GM18502 (cell line): ENCODE results near the gene RNF34.
"Not testable (repeated sequence)": the region's sequence is repeated elsewhere in the genome, so short reads cannot be mapped to it uniquely, and the experiment has no call there.

ENCODE experiments used
- ATAC-seq: cut with Tn5 transposase; IDR thresholded peaks from one replicate; pipeline ENCODE4 v1.9.1; 2021; ENCODE audit warnings: mild to moderate bottlenecking; ENCODE audit not compliant: unreplicated experiment, poor library complexity

Gene RNF34, protein sequence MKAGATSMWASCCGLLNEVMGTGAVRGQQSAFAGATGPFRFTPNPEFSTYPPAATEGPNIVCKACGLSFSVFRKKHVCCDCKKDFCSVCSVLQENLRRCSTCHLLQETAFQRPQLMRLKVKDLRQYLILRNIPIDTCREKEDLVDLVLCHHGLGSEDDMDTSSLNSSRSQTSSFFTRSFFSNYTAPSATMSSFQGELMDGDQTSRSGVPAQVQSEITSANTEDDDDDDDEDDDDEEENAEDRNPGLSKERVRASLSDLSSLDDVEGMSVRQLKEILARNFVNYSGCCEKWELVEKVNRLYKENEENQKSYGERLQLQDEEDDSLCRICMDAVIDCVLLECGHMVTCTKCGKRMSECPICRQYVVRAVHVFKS

DNA sequence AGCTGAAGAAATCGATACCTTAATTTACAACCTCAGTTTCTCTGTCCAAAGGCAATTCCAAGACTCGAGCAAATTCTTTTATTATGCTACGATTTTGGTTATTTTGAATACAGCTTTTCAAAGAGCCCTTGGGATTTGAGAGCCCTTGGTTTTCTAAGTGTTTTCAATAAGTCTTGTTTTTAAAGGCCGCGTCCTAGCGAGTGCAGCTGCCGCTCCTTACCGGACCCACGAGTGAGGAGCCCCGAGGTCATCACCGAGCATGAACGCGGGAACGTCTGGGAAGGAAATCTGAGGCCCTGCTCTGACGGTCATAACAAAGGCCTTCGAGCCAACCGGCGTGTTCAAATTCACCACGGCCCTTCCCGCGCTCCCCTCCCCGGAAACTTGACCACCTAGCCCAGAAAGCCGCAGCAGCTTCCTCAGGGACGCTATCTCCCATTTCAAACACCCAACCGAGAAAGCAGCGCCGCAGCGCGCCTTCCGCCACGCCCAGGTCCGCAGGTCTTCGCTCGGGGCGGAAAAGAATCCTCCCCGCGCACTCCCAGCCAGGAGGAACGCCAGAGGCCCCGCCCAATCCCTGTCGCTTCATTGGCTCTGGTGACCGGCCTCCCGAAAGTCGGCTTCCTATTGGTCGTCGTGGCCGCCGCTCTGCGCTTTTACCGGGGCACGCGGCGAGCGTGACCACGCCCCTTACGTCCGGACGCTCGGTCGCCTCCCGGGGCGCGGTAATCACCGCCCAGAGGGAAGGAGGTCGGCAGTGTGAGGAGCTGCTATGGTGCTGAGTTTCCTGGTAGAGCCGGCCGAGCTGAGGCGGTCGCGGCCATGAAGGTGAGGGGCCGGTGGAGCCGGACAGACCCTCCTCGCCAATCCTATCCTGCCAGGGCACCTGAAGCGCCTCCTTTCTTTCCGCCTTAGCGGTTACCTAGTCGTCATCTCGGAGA lies at the start of gene RNF34:
Gene RNF34, plus strand, starts transcription at position 728 of the 941 bp plus-strand sequence. Its CDS starts 95 bp downstream, at position 823.
- peak; percentile 87 for ATAC-seq

DNA sequence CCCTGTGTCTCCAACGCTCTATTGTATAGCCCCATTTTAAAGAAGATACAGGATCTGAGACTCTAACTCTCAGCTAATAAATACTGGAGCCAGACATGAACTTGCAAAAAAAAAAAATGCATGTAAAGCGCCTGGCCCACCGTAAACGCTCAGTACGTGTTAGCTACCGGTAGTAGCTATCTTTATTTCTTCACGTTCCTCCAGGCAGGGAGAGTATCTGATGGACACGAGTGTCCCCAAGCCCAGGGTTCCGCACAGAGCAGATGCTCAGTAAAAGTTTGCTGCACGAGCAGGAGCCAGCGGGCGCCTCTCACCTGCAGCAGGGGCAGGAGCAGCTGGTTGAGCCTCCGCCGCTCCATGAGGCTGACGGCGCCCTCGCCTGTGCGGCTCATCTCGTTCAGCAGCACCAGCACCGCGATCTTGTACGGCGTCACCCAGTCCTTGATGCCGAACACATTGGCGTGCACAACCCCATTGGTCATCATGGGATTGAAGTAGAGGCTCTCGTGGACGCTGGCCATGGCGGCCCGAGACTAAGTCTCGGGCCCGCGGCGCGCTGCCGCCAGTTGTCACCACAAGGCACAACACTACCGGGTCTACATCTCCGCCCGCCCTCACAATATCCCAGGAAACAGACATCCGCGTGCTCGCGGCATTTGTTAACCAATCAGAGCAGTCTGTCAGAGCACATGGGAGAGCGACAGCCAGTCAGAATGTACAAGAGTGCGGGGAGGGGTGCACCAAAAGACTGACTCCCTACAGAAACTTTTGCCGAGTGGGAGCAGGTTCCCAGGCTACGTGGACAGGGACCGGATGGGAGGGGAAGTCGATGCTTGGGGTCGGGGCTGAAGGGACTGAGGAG lies 47.9 kb upstream of the RNF34 start, which contains the start of gene ANAPC5:
Gene ANAPC5, minus strand, starts transcription at position 592 of the 862 bp plus-strand sequence. Its CDS starts 71 bp downstream, at position 521.
- peak; percentile 96 for ATAC-seq

DNA sequence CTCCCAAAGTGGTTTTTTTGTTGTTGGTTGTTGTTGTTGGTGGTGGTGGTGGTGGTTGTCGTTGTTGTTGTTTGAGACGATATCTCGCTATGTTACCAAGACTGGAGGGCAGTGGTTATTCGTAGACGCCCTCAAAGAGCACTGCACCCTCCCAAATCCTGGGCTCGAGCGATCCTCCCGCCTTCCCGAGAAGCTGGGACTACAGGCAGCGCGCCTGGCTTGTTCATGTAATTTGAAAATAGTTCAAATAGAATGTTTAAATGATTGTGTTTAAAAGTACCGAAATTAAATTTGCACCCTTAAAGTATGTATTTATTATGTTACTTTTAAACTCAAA lies 47.3 kb upstream of the RNF34 start:
- no peak for ATAC-seq

DNA sequence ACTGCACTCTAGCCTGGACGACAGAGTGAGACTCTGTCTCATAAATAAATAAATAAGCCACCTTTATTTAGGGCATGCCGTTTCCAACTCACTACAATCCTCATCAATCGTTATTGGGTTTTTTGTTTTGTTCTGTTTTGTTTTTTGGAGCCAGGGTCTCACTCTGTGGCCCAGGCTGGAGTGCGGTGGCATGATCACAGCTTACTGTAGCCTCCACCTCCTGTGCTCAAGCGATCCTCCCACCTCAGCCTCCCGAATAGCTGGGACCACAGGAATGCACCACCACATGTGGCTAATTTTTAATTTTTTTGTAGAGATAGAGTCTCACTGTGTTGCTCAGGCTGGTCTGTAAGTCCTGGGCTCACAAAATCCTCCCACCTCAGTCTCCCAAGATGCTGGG lies 44.1 kb upstream of the RNF34 start:
- no peak for ATAC-seq

DNA sequence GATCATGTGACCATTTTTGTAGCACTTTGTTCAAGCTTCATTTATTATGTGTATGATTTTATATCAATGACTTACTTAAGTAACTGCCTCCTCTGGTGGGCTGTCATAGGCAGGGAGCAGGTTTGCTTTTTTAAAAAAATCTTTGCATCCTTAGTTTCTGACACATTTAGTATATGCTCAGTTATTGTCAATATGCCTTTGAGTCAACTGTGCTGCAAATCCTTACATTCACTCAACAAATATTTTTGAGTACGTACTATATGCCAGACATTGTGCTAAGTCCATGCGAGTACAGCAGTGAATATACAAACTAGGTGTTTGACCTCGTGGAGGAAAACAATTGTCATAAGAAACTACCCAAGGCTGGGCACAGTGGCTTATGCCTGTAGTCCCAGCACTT lies 43.3 kb upstream of the RNF34 start:
- ATAC-seq, result no peak

DNA sequence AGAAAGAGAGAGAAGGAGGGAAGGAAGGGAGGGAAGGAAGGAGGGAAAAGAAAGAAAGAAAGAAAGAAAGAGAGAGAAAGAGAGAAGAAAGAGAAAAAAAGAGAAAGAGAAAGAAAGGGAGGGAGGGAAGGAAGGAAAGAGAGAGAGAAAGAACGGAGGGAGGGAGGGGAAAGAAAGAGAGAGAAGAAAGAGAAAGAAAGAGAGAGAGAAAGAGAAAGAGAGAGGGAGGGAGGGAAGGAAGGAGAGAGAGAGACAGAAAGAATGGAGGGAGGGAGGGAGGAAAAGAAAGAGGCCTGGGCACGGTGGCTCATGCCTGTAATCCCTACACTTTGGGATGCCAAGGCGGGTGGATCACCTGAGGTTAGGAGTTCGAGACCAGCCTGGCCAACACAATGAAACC lies 42.6 kb upstream of the RNF34 start:
- ATAC-seq, result no peak

DNA sequence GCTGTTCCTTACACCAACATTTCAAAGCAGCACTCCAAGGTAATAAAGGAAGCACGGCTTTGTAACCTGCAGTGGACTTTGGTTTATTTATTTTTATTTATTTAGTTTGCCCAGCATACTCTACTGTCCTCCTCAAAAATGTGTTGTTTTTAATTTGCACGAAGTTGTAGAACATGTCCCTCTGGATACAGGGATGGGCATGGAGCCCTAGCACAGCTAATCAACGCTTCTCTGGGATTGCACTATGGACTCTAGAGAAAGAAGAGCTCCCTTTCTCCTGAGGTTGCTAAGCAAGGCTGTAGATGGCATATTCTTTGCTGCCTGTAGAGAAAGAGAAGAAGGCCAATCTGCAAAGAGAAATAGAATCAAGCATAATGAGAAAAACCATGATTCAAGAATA lies 41.8 kb upstream of the RNF34 start:
- ATAC-seq, result no peak

DNA sequence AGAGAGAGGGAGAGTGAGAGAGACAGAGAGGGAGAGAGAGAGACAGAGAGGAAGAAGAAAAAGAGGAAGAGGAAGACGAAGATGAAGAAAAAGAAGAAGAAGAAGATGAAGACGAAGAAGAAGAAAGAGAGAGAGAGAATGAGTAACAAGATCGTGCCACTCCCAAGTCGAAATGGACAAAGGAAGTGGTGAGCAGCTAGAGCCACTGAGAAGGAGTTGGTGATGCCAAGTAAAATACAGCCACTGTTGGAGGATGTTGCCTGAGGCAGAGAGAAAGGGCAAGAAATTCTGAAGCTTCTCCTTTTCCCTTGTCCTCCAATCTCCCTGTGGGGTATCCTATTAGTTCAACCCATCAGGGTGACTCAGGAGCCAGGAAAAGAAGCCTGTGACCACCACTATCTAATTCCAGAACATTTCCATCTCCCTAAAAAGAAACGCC lies 35.2 kb upstream of the RNF34 start:
- ATAC-seq, result no peak

DNA sequence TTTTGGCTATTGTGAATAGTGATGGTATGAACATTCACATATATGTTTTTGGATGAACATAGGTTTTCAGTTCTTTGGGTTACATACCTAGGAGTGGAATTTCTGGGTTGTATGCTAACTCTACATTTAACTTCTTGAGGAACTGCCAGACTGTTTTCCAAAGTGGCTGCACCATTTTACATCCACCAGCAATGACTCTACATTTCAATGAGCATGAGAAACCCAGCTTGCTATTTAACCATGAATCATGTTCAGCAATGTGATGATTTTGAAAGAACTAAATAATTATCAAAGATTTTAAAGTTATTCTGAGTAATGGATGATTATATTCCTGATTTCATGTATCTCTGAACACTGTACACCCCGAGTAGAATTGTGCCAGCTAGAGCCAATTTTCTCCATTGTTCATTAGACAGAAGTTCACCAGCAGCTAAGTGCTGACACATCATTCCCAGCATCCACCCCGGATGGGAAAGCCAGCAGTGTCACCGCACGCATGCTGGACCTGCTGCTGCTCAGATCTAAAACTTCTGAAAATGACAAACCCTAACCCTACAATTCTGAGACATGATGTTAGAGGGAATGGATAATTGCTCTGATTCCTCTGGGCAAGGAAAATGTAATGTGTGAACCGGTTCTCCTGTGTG lies 34.4 kb upstream of the RNF34 start:
- no peak for ATAC-seq

DNA sequence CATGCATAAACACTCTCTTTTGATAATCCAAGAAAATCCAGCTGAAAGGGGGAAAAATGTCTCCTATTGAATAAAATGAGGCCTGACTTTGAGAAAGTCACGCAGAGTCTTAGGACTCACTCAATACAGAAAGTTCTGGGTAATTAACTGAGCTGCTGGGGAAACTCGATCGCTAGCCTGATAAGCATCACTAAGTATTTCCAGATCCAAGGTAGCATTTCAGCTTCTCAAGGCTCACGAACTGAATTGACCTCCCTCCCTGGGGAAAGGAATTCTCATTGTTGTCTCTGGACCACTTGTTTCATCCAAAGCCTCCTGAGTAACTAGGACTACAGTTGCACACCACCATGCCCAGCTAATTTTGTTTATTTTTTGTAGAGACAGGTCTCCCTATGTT lies 33.9 kb upstream of the RNF34 start:
- no peak for ATAC-seq

DNA sequence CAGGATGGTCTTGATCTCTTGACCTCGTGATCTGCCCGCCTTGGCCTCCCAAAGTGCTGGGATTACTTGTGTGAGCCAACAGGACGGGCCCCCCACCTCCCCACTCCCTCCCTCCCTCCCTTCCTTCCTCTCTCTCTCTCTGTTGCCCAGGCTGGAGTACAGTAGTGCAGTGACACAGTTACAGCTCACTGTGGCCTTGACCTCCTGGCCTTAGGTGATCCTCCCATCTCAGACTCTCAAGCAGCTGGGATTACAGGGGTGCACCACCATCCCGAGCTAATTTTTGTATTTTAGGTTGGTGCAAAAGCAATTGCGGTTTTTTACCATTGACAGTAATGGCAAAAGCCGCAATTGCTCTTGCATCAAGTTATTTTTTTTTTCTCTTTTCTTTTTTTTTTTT lies 28.5 kb upstream of the RNF34 start:
- no peak for ATAC-seq

DNA sequence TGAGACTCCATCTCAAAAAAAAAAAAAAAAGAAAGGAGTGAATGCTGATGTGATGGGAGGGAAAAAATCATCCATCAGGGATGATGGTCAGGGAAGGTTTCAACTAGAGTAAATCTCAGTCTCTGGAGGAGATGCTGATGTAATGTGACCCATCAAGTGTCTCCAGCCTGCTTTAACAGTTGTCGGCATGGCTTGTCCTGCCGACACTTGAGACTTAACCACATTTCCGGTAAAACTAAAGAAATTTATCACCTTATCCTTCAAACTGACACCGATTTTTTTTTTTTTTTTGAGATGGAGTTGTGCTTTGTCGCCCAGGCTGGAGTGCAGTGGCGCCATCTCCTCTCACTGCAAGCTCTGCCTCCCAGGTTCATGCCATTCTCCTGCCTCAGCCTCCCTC lies 26.2 kb upstream of the RNF34 start:
- no peak for ATAC-seq

DNA sequence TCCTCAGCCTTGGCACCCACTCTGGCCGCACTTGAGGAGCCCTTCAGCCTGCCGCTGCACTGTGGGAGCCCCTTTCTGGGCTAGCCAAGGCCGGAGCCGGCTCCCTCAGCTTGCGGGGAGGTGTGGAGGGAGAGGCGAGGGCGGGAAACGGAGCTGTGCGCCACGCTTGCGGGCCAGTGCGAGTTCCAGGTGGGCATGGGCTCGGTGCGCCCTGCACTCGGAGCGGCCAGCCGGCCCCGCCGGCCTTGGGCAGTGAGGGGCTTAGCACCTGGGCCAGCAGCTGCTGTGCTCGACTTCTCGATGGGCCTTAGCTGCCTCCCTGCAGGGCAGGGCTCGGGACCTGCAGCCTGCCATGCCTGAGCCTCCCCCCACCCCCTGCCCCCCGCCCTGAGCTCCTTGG lies 25.6 kb upstream of the RNF34 start:
- ATAC-seq, result not testable (repeated sequence)

DNA sequence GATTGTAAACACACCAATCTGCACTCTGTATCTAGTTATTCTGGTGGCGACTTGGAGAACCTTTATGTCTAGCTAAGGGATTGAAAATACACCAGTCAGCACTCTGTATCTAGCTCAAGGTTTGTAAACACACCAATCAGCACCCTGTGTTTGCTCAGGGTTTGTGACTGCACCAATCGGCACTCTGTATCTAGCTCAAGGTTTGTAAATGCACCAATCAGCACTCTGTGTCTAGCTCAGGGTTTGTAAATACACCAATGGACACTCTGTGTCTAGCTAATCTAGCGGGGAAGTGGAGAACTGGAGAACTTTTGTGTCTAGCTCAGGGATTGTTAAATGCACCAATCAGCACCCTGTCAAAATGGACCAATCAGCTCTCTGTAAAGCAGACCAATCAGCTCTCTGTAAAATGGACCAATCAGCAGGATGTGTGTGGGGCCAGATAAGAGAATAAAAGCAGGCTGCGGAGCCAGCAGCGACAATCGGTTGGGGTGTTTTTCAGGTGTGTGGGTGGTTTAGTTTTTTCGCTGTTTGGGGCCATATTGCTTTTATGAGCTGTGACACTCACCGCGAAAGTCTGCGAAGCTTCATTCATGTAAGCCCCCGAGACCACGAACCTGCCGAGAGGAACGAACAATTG lies 24.9 kb upstream of the RNF34 start:
- not testable (repeated sequence) for ATAC-seq

DNA sequence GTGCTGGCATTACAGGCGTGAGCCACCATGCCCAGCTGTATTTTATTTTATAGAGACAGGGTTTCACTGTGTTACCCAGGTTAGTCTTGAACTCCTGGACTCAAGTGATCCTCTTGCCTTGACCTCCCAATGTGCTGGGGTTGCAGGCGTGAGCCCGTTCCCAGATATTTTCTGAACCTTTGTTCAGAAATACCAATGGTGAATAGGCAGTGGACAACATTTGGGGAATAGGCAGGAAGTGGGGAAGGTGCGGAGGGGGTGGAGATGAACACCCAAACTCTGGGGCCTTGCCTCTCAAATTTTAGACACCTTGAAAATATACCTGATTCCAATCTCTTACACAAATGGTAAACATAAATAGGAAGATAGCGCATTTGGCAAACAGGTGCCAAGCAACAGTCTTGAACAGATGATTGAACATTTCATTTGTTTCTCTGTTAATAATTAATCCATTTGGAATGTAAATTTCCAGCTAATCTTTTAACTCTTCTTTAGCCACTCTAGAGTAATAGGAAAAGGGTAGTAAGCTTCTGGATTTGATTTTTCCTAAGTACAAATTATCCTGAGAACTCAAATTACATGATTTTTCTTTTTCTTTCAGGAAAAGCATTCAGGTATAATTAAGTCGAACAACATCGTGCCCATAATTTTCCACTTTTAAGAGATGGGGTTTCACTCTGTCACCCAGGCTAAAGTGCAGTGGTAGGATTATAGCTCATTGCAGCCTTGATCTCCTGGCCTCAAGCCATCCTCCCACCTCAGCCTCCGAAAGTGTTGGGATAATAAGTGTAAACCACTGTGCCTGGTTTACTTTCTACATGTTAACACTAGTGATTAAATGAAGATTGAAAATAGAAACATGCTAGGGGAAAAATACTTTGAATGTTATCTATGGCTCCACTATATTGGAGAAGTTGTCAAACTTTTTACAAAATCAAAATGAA lies 22.9 kb upstream of the RNF34 start:
- no peak for ATAC-seq

DNA sequence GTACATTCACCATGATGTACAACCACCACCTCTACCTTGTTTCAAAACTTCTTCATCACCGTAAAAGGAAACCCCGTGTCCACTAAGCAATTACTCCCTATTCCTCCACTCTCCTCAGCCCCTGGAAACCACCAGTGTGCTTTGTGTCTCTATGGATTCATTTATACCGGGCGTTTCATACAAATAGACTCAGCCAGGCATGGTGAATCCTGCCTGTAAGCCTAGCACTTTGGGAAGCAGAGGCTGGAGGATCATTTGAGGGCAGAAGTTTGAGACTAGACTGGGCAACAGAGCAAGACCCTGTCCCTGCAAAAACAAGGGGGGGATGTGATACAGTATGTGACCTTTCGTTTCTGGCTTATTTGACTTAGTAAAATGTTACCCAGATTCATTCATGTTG lies 21.2 kb upstream of the RNF34 start:
- no peak for ATAC-seq

DNA sequence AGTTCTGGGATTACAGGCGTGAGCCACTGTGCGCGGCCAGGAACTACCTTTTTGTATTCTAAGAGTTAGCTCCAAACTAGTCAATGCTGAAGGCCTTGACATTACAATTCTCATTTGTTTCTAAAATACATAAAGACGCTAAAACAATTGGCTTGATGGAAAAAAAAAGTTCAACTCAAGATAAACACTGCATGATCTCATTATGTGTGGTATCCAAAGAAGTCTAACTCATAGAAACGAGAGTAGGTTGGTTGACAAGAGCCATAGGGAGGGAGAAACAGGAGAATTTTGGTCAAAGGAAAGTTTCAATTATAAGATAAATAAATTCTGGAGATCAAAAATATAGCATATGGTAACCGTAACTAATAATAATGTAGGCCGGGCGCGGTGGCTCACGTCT lies 20.0 kb upstream of the RNF34 start:
- ATAC-seq, result no peak

DNA sequence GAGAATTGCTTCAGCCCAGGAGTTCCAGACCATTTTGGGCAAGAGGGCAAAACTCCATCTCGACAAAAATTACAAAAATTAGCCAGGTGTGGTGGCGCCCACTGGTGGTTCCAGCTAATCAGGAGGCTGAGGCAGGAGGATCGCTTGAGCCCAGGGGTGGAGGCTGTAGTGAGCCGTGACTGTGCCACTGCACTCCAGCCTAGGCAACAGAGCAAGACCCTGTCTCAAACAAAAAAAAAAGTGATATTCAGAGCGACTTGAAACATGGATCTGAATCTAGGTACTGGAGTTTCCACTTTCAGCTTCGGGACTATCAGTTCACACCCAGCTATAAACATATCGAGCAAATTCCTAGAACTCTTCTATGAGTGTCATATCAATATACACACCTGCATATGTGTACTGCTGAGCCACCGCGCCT lies 16.3 kb upstream of the RNF34 start:
- ATAC-seq, result no peak
